ENCODE results near the gene C3AR1.
A peak's percentile ranks its signal among the peaks of the same experiment; 100 is the strongest.
"Not testable (repeated sequence)": the region's sequence is repeated elsewhere in the genome, so short reads cannot be mapped to it uniquely, and the experiment has no call there.

Gene C3AR1

GRCh38 chr12:8065991-8066594 is at the start of gene C3AR1:
Gene C3AR1, minus strand, starts transcription at chr12:8066359. Its CDS starts 6,174 bp downstream, at chr12:8060185.
- no peak for DNase-seq (ENCODE audit: low read depth)

DNA sequence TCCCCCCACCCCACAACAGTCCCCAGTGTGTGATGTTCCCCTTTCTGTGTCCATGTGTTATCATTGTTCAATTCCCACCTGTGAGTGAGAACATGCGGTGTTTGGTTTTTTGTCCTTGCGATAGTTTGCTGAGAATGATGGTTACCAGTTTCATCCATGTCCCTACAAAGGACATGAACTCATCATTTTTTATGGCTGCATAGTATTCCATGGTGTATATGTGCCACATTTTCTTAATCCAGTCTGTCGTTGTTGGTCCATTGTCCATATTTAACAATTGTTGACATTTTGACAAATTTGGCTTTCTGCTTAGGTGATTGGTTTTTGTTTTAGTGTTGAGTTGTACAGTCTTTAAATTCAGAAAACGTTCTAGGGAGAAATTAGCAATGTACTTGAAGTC is 47.0 kb upstream of the C3AR1 start:
- DNase-seq (ENCODE audit: low read depth) = not testable (repeated sequence)

- peak; percentile 47 for DNase-seq (ENCODE audit: low read depth)
Measured at GRCh38 chr12:8108808-8109398, 42.7 kb upstream of the C3AR1 start.

DNA sequence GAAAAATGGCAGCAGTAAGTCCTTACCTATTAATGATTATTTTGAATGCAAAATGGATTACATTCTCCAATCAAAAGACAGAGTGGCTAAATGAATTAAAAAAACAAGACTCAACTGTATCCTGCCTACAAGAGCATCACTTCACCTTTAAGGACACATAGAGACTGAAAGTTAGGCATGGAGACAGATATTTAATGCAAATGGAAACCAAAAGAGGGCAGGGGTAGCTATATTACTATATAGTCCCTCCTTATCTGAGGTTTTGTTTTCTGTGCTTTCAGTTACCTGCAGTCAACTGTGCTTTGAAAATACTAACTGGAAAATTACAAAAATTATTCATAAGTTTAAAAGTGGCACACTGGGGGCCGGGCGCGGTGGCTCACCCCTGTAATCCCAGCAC is 33.1 kb upstream of the C3AR1 start:
- DNase-seq (ENCODE audit: low read depth) = no peak

- no peak for DNase-seq (ENCODE audit: low read depth)
Measured at GRCh38 chr12:8096281-8096915, 30.2 kb upstream of the C3AR1 start.

GRCh38 chr12:8093291-8093690 is 27.1 kb upstream of the C3AR1 start:
- DNase-seq (ENCODE audit: low read depth) = no peak

- DNase-seq (ENCODE audit: low read depth) = no peak
Measured at GRCh38 chr12:8089716-8090115, 23.6 kb upstream of the C3AR1 start.

DNA sequence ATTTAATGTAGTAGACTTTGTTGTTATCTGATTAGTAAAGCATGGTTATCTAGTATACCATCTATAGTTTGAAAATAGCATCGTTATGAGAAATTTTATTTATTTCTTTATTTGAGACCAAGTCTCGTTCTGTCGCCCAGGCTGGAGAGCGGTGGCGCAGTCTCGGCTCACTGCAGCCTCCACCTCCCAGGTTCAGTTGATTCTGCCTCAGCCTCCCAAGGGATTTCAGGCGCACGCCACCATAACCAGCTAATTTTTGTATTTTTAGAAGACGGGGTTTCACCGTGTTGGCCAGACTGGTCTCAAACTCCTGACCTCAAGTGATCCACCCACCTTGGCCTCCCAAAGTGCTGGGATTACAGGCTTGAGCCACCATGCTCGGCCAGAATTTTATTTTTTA is 23.1 kb upstream of the C3AR1 start:
- not testable (repeated sequence) for DNase-seq (ENCODE audit: low read depth)

DNA sequence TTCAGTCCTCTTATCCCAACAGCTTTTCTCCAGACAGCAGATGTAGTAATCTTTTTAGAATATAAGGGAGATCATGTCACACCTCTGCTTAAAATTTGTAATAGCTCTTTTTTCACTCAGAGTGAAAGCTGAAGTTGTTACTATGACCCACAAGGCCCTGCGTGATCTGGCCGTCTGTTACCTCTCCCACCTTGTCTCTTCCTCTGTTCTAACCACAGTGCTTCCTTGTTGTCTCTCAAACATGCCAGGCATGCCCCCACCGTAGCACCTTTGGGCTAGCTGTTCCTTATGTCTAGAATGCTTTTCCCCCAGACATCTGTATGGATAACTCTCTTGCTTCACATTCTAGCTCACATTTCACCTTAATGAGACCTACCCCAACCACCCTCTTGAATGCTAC is 22.4 kb upstream of the C3AR1 start:
- DNase-seq (ENCODE audit: low read depth) = no peak

- DNase-seq (ENCODE audit: low read depth) = no peak
Measured at GRCh38 chr12:8087666-8088065, 21.5 kb upstream of the C3AR1 start.

DNA sequence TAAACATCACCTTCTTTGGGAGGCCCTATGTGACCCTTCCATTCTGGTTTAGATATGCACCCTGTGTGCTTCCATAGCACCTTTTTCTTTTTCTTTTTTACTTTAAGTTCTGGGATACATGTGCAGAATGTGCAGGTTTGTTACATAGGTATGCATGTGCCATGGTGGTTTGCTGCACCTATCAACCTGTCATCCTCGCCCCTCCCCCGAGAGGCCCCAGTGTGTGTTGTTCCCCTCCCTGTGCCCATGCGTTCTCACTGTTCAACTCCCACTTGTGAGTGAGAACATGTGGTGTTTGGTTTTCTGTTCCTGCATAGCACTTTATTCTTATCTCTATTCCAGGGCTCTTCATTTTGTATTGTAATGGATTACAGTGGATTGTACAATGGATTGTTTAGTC is 18.2 kb upstream of the C3AR1 start:
- not testable (repeated sequence) for DNase-seq (ENCODE audit: low read depth)

DNA sequence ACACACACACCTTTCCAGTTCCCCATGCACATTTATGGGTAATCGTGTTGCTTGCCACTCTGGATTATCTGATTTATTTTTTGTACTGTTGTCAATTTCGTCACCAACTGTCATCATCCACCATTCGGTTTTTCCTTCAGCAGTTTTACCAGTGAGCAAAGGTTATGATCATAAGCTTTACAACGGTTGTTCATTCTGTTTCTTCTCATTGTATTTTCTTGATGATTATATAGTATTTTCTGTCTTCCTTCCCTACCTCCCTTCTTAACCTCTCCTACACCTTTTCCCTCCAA is 16.6 kb upstream of the C3AR1 start:
- DNase-seq (ENCODE audit: low read depth) = no peak

DNA sequence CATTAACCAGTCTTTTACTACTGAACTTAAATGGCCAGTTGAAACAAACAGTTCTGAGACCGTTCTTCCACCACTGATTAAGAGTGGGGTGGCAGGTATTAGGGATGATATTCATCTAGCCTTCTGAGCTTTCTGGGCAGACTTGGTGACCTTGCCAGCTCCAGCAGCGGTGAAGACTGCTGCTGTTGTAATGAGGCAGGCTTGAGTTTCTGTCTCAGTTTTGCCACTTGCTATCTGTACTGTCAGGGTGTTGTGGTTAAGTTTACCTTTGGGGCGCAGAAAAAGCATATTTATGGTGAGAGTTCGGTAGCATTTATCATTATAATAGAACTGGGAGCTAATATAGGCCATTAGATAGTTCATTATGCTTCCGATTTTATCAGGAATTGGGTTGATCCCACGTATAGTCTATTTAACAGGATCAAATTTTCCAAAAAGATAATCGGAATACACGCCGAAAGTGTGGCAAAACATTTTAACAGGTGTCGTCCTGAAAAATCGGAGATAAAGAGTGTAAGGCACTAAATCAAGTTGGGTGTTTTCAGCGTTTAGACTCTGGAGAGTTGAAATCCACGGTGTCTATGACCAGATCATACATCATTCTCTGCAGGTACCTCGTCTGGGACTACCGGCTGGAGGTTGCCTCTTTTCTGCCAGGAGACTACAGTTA is 15.2 kb upstream of the C3AR1 start:
- DNase-seq (ENCODE audit: low read depth) = no peak

GRCh38 chr12:8080120-8080519 is 14.0 kb upstream of the C3AR1 start:
- no peak for DNase-seq (ENCODE audit: low read depth)

DNA sequence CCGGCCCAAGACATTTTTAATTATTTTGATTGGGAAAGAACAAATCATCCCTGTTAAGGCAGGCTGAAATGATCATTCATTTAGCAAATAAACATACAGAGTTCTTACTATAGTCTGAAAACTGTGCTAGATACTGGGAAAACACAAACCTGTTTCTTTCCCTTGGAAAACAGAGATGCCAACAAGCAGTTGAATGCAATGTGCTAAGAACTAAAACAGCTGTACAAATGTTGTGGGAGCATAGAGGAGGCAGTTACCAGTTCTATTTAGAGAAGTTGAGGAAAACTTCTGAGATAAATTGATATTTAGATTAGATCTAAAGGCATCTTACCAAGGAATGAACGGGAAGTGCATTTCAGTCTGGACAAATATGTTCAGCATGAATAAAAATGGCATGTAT is 12.8 kb upstream of the C3AR1 start:
- DNase-seq (ENCODE audit: low read depth) = no peak

DNA sequence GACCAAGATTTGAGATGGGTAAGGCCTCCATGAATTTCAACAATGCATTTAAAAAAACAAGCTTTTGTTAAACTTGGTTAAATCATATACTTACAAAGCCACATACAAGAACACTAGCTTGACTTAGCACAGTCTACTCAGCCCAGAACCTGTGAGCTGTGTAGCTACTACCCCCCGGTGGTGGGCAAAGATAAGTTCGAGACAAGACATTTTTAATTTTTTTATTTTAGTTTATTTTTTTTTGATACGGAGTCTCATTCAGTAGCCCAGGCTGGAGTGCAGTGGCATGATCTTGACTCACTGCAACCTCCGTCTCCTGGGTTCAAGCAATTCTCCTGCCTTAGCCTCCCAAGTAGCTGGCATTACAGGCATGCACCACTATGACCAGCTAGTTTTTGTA is 12.2 kb upstream of the C3AR1 start:
- no peak for DNase-seq (ENCODE audit: low read depth)

GRCh38 chr12:8077207-8077606 is 11.0 kb upstream of the C3AR1 start:
- DNase-seq (ENCODE audit: low read depth) = no peak

GRCh38 chr12:8076366-8076765 is 10.2 kb upstream of the C3AR1 start:
- no peak for DNase-seq (ENCODE audit: low read depth)

- no peak for DNase-seq (ENCODE audit: low read depth)
Measured at GRCh38 chr12:8075935-8076334, 9.8 kb upstream of the C3AR1 start.

- not testable (repeated sequence) for DNase-seq (ENCODE audit: low read depth)
Measured at GRCh38 chr12:8071820-8072219, 5.7 kb upstream of the C3AR1 start.

GRCh38 chr12:8069582-8069981 is 3.4 kb upstream of the C3AR1 start:
- DNase-seq (ENCODE audit: low read depth) = no peak

DNA sequence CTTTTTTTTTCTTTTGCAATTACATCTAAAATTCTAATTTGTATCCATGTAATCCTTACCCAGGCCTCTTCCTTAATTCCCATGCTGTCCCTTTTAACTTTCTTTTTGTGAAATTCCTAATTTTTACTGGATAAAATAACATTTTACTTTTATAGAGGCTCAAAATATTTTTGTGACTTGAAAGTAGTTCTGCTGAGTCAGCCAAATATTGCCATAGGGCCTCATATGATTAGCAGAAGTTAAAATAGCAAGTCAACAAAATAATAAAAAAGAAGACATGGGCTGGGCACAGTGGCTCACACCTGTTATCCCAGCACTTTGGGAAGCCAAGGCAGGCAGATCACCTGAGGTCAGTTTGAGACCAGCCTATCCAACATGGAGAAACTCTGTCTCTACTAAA is 2.0 kb downstream of the C3AR1 start:
- DNase-seq (ENCODE audit: low read depth) = no peak

DNA sequence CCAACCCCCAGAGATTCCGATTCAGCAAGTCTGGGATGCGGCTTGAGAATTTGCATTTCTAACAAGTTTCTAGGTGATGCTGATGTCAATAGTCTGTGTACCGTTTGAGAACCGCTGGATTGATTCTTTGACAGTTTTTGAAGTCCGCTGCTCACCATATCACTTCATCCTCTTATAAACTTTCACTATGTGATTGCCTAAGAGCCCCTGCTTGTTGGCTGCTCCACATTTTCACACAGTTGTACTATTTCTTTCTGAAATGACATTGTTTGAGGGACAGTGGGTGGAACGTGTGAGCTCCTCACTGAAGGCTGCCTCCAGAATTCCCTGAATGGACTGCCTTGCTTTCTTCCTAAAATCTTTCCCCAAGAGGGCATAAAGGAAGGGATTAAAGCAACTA is 7.7 kb downstream of the C3AR1 start:
- DNase-seq (ENCODE audit: low read depth) = no peak
